Uterus (tissue), 4 donors: ENCODE measurements around the gene PRKCE. TPM values are rescaled to one million over a fixed set of nuclear protein-coding genes. Genes with fewer than 3 reads are reported as not detected.

Experiments used
- DNase-seq, 2 donors: peaks; one replicate each; pipeline ENCODE4 v3.0.0-alpha.2; 2019 to 2020
- H3K27ac ChIP-seq, 2 donors: fragments of 200-600 bp; sonication (generic); 1 replicate in 1 of 2; 2 replicates in 1 of 2; pipeline ENCODE4 v1.5.1; 2016 to 2018
- H3K27me3 ChIP-seq, 2 donors: fragments of 200-600 bp; sonication (generic); one replicate each; pipeline ENCODE4 v1.5.1; 2018 to 2019; ENCODE audit warnings: control low read depth in 1 of 2
- H3K36me3 ChIP-seq, 2 donors: fragments of 200-600 bp; sonication (generic); one replicate each; pipeline ENCODE4 v1.5.1; 2019; ENCODE audit warnings: control low read depth in 1 of 2
- H3K4me1 ChIP-seq, 2 donors: fragments of 200-600 bp; sonication (generic); one replicate each; pipeline ENCODE4 v1.5.1; 2018 to 2019; ENCODE audit warnings: control low read depth in 1 of 2
- H3K4me3 ChIP-seq, 2 donors: fragments of 200-600 bp; sonication (generic); 1 replicate in 1 of 2; 2 replicates in 1 of 2; pipeline ENCODE4 v1.5.1; 2018 to 2019; ENCODE audit warnings: mild to moderate bottlenecking in 1 of 2
- H3K9me3 ChIP-seq, 2 donors: fragments of 200-600 bp; sonication (generic); one replicate each; pipeline ENCODE4 v1.5.1; 2019; ENCODE audit warnings: control low read depth in 1 of 2
- POLR2A ChIP-seq, 2 donors: fragments of 450-650 bp; IDR thresholded peaks; one replicate each; pipeline ENCODE4 v1.6.1; 2016; ENCODE audit warnings: antibody characterized with exemption in 2 of 2, mild to moderate bottlenecking in 1 of 2, moderate library complexity in 1 of 2
- intact Hi-C: fragments of 100-400 bp; cut with DNase I; formaldehyde crosslinking; loops from one replicate; pipeline ENCODE4 v1.15.1; 2023; ENCODE audit warnings: low total_unique reads
- total RNA-seq, 4 donors: library from RNA; depleted of rRNA in 3 of 4; stranded (reverse); fragments of >200 nt in 3 of 4; gene quantifications; one replicate each; pipeline versions ENCODE4 v1.1.0 to v1.2.4, GENCODE V29; 2014 to 2023
- TF ChIP-seq, protein P1 (sequence below), 4 experiments: fragments of 200-600 bp in 2 of 4; fragments of 450-650 bp in 2 of 4; sonication (generic) in 2 of 4; IDR thresholded peaks; one replicate each; pipeline ENCODE4 v1.5.1; 2016 to 2019; ENCODE audit warnings: antibody characterized with exemption in 4 of 4, mild to moderate bottlenecking in 2 of 4, moderate library complexity in 1 of 4
- donor health status: DM: yes; HTN: yes; CAD: no.

PRKCE gene
- total RNA-seq, 4 donors from 2014 or later, result 3.8 to 47.6 (median 14.2) TPM

DNA sequence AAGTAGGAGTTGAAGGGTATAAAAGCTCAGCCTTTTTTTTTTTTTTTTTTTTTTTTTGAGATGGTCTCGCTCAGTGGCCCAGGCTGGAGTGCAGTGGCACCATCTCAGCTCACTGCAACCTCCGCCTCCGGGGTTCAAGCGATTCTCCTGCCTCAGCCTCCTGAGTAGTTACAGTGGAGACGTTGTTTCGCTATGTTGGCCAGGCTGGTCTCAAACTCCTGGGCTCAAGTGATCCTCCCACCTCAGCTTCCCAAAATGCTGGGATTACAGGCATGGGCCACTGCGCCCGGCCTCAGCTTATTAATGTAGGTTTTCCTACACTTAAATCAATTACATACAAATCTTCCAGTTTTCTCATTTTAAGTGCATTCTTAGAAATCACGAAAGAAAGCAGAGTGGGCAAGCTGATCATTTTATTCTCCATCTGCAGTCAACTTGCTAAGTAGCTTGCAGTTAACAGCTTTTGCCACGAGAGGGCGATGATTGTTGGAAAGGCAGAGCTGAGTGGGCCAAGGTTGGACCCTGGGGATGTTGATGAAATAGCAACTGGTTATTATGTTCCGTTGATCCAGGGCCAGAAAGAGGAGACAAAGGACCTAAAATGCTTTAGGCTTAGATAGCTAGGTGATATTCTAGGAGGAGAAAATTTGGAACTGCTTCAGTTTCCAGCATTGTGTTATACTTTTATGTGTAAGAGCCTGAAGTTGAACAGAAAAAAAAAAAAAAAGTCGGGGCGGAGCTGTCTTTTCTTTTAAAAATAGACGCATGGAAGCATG is 411.4 kb downstream of the PRKCE start:
- peak overlapping the region; percentile 17 to 63 for H3K27ac ChIP-seq
- H3K9me3 ChIP-seq, result no peaks in the 10 kb centered on the region
- DNase-seq, result peak; percentile 78 to 90
- no peaks in the 10 kb centered on the region for H3K4me1 ChIP-seq
- H3K27me3 ChIP-seq, result no peaks in the 10 kb centered on the region
- TF ChIP-seq POLR2A (IDR thresholded peaks at IDR 0.05), result no peak
- TF ChIP-seq, protein P1, sequence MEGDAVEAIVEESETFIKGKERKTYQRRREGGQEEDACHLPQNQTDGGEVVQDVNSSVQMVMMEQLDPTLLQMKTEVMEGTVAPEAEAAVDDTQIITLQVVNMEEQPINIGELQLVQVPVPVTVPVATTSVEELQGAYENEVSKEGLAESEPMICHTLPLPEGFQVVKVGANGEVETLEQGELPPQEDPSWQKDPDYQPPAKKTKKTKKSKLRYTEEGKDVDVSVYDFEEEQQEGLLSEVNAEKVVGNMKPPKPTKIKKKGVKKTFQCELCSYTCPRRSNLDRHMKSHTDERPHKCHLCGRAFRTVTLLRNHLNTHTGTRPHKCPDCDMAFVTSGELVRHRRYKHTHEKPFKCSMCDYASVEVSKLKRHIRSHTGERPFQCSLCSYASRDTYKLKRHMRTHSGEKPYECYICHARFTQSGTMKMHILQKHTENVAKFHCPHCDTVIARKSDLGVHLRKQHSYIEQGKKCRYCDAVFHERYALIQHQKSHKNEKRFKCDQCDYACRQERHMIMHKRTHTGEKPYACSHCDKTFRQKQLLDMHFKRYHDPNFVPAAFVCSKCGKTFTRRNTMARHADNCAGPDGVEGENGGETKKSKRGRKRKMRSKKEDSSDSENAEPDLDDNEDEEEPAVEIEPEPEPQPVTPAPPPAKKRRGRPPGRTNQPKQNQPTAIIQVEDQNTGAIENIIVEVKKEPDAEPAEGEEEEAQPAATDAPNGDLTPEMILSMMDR (IDR thresholded peaks at IDR 0.05), result peak; percentile 82 to 88 (median 86)
- no peaks in the 10 kb centered on the region for H3K36me3 ChIP-seq
- intact Hi-C loops, result no loop called here
- no peak overlapping the region for H3K4me3 ChIP-seq

DNA sequence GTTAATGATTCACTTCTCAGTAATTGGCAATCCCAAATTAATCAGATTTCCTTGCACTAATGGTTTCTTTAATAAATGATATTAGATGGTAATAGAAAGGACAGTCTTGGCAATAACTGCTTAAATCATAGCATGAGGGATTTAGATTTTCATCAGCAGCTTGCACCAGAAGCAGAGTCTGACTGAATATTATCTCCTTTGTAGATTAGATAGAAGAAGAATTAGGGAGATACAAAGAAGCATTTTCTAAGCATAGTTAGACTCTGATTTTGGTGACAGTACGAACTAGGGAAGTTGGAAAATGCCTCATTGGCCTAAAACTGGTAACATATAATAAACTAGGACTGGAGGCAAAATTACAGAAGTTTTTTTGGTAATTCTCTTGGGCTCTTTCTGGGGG is 412.9 kb downstream of the PRKCE start:
- no peak for DNase-seq
- intact Hi-C loops, result no loop called here
- Histone ChIP-seq H3K27ac (no peak overlapping the region), H3K4me3 (no peak overlapping the region), H3K9me3 (no peaks in the 10 kb centered on the region), H3K36me3 (no peaks in the 10 kb centered on the region), H3K27me3 (no peaks in the 10 kb centered on the region), H3K4me1 (no peaks in the 10 kb centered on the region)
- no peak for TF ChIP-seq POLR2A (IDR thresholded peaks at IDR 0.05)
- TF ChIP-seq, protein P1 (IDR thresholded peaks at IDR 0.05), result no peak

DNA sequence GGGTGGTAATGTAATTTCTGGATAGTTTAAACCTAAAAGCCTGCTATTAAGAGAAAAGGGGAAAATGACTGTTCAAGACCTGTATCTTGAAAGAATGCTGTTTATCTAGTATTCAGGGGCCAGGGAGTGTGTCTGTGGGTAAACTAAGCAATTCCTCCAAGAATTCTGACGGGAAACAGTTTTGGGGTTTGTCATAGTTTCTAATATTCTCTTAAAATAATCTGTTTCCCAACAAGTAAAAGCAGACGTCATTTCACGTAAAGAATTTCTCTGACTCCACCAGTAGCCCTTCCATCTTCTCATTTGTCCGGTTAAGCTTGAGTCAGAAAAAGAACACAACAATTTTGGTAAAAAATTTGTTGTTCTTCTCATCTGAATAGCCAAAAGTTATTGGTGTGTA is 413.7 kb downstream of the PRKCE start:
- no peaks in the 10 kb centered on the region for H3K9me3 ChIP-seq
- no peaks in the 10 kb centered on the region for H3K27me3 ChIP-seq
- H3K27ac ChIP-seq, result no peak overlapping the region
- no peaks in the 10 kb centered on the region for H3K36me3 ChIP-seq
- no peak for DNase-seq
- no peaks in the 10 kb centered on the region for H3K4me1 ChIP-seq
- TF ChIP-seq, protein P1 (IDR thresholded peaks at IDR 0.05), result no peak
- TF ChIP-seq POLR2A (IDR thresholded peaks at IDR 0.05), result no peak
- intact Hi-C loops, result no loop called here
- no peak overlapping the region for H3K4me3 ChIP-seq

DNA sequence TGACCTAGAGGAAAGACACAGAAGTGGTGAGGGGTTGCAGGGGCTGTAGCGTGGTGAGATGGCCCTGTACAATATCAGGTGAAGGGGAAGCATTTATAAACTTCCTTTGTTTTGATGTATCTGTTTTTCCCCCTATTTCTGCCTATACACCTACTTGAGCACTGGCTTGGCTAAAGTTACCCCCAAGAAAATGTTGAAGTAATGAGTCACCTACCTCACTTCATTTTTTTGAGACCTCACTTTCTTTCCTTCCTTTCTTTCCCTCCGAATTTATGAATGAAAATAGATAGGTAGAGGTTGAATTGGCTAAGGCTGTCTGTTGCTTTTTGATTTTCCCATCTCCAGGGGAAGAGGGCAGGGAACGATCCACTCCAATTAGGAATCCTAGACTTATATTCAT is 414.6 kb downstream of the PRKCE start:
- H3K4me3 ChIP-seq, result no peak overlapping the region
- no peaks in the 10 kb centered on the region for H3K27me3 ChIP-seq
- H3K36me3 ChIP-seq, result no peaks in the 10 kb centered on the region
- H3K9me3 ChIP-seq, result no peaks in the 10 kb centered on the region
- no peaks in the 10 kb centered on the region for H3K4me1 ChIP-seq
- TF ChIP-seq, protein P1 (IDR thresholded peaks at IDR 0.05), result no peak
- TF ChIP-seq POLR2A (IDR thresholded peaks at IDR 0.05), result no peak
- peak overlapping the region in 1 of 2 donors; percentile 25 for H3K27ac ChIP-seq
- DNase-seq, result no peak
- intact Hi-C loops, result no loop called here

DNA sequence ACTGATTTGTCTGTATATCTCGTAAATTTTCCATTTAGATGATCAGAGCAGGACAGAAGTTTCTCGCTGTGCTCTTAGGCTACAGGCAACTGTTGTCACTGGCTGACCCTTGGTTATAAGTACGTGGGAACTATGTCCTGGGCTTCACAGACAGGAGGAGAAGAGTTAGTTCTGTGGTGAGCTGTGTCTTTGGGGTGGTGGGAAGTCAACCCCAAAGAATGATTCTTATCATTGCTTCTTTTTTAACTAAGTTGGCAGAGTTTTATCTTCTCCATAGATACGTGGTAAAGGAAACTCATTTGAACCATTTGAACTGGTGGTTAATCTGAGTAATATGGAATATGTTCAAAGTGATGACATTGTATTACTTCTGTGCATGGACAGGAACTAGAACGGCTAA is 415.1 kb downstream of the PRKCE start:
- no peaks in the 10 kb centered on the region for H3K27me3 ChIP-seq
- H3K36me3 ChIP-seq, result no peaks in the 10 kb centered on the region
- peak overlapping the region in 1 of 2 donors; percentile 25 for H3K27ac ChIP-seq
- TF ChIP-seq POLR2A (IDR thresholded peaks at IDR 0.05), result no peak
- TF ChIP-seq, protein P1 (IDR thresholded peaks at IDR 0.05), result no peak
- DNase-seq, result no peak
- no peaks in the 10 kb centered on the region for H3K4me1 ChIP-seq
- H3K4me3 ChIP-seq, result no peak overlapping the region
- no peaks in the 10 kb centered on the region for H3K9me3 ChIP-seq
- intact Hi-C loops, result no loop called here
